HTERT RPE-1 (cell line): ENCODE results near the gene RAB40AL.

Experiments used
- in situ Hi-C: fragments of 300-500 bp; cut with MboI; formaldehyde crosslinking; loops from 4 replicates; pipeline ENCODE4 v1.14.3; 2020; ENCODE audit warnings: low sequenced_read_pairs

Gene RAB40AL

GRCh38 chrX:102978594-102978993, 41.5 kb downstream of the RAB40AL start:
- in situ Hi-C loops, result no loop called here

GRCh38 chrX:102979536-102979935, 42.5 kb downstream of the RAB40AL start:
- in situ Hi-C loops, result no loop called here

GRCh38 chrX:102983205-102983604, 46.1 kb downstream of the RAB40AL start:
- in situ Hi-C loops, result no loop called here

- in situ Hi-C loops, result no loop called here
Measured at GRCh38 chrX:102985192-102985591, 48.1 kb downstream of the RAB40AL start.
